Measurements from ENCODE around the gene MS4A13.
"Not testable (repeated sequence)": the region's sequence is repeated elsewhere in the genome, so short reads cannot be mapped to it uniquely, and the experiment has no call there.

Gene MS4A13

DNA sequence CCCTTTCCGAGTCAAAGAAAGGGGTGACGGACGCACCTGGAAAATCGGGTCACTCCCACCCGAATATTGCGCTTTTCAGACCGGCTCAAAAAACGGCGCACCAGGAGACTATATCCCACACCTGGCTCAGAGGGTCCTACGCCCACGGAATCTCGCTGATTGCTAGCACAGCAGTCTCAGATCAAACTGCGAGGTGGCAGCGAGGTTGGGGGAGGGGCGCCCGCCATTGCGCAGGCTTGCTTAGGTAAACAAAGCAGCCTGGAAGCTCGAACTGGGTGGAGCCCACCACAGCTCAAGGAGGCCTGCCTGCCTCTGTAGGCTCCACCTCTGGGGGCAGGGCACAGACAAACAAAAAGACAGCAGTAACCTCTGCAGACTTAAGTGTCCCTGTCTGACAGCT is 17.2 kb downstream of the MS4A13 start:
- not testable (repeated sequence) for H3K36me3 ChIP-seq (ENCODE audit: control insufficient read depth, insufficient read depth, low read length); H3K9ac ChIP-seq (ENCODE audit: low read length); H3K4me1 ChIP-seq (ENCODE audit: control insufficient read depth, insufficient read depth, low read length); H3K27me3 ChIP-seq (ENCODE audit: control insufficient read depth, insufficient read depth, low read length); H3K4me3 ChIP-seq (ENCODE audit: low read depth, low read length); H3K27ac ChIP-seq (ENCODE audit: low read depth, low read length)
- H3K9me3 ChIP-seq (ENCODE audit: control insufficient read depth, insufficient read depth, low read depth, low read length): peaks cover 14% of the 10 kb centered on the region

DNA sequence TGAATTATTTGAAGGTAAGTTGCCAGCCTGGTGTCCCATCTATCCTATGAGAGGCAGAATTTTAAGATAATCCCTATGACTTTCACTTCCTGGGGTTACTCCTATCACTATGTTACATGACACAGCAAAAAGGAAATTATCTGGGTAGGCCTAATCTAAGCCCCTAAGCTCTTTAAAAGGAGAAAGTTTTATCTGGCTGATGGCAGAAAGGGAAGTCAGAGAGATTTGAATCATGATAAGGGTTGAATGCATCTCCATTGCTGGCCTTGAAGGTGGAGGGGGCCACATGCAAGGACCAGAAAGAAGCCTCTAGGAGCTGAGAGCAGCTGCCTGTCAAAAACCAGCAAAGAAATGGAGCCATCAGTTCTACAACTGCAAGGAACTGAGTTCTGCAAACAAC is 23.4 kb downstream of the MS4A13 start:
- H3K27me3 ChIP-seq (ENCODE audit: control insufficient read depth, insufficient read depth, low read length); H3K4me3 ChIP-seq (ENCODE audit: low read depth, low read length); H3K9ac ChIP-seq (ENCODE audit: low read length); H3K36me3 ChIP-seq (ENCODE audit: control insufficient read depth, insufficient read depth, low read length); H3K4me1 ChIP-seq (ENCODE audit: control insufficient read depth, insufficient read depth, low read length); H3K27ac ChIP-seq (ENCODE audit: low read depth, low read length); H3K9me3 ChIP-seq (ENCODE audit: control insufficient read depth, insufficient read depth, low read depth, low read length): not testable (repeated sequence)

DNA sequence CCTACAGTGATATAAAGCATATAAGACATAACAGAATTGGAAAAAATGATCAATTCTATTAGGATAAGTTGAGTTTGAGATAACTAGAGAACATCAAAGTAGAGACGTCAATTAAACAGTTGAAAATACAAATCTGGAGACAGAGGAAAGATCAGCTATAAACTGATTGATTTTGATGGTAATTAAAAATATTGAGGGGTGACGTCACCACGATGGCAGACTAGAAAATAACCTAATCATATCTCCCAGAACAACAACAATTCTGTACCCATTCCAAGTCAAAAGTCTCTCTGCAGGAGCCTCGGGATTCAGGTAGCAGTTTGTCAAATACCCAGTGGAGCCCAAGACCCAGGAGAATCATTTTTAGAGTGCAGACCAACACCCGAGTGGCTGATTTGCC is 28.9 kb downstream of the MS4A13 start:
- Histone ChIP-seq H3K27me3 (ENCODE audit: control insufficient read depth, insufficient read depth, low read length) (no peaks in the 10 kb centered on the region), H3K27ac (ENCODE audit: low read depth, low read length) (no peak overlapping the region), H3K4me1 (ENCODE audit: control insufficient read depth, insufficient read depth, low read length) (no peaks in the 10 kb centered on the region), H3K36me3 (ENCODE audit: control insufficient read depth, insufficient read depth, low read length) (no peaks in the 10 kb centered on the region), H3K9me3 (ENCODE audit: control insufficient read depth, insufficient read depth, low read depth, low read length) (no peaks in the 10 kb centered on the region), H3K9ac (ENCODE audit: low read length) (no peak overlapping the region), H3K4me3 (ENCODE audit: low read depth, low read length) (no peak overlapping the region)

DNA sequence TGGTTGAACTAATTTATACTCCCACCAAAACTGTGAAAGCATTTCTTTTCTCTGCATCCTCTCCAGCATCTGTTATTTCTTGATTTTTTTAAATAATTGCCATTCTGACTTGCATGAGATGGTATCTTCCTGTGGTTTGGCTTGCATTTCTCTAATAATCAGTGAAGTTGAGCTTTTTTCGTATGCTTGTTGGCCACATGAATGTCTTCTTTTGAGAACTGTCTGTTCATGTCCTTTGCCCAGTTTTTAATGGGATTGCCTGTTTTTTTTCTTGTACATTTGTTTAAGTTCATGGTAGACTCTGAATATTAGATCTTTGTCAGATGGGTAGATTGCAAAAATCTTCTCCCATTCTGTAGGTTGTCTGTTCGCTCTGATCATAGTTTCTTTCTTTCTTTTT is 46.1 kb downstream of the MS4A13 start:
- Histone ChIP-seq H3K9me3 (ENCODE audit: control insufficient read depth, insufficient read depth, low read depth, low read length) (peaks cover 25% of the 10 kb centered on the region), H3K27ac (ENCODE audit: low read depth, low read length) (no peak overlapping the region), H3K27me3 (ENCODE audit: control insufficient read depth, insufficient read depth, low read length) (no peaks in the 10 kb centered on the region), H3K4me3 (ENCODE audit: low read depth, low read length) (no peak overlapping the region), H3K9ac (ENCODE audit: low read length) (no peak overlapping the region), H3K4me1 (ENCODE audit: control insufficient read depth, insufficient read depth, low read length) (no peaks in the 10 kb centered on the region), H3K36me3 (ENCODE audit: control insufficient read depth, insufficient read depth, low read length) (no peaks in the 10 kb centered on the region)

DNA sequence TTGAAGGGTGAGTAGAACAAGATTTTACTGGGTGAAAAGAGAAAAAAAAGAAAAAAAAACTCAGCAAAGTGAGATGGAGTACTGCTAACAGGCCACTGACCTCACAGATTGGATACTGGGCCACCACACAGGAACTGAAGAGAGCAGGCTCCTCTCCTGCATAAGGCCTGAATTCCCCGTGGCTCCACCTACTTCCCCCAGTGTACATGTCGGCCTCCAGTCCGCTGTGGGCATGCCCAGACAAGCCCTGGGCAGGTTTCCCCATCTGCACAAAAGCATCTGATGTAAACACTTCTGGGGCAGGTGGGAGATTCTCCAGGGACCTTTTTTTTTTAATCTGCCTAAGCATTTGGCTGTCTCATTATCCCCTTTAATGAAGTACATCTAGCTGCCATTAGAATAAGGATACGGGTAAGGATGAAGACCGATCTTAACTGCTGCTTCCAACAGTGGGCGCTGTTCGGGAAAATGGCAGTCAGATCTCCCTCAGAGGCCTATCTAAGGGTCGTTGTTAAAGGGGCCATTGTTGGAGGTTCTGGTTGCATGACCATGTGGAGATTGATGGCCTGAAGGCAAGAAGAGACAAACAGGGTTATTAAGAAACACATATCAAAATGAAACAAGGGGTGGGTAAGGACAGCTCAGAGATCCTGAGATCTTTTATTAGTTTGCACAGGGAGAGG is 48.5 kb downstream of the MS4A13 start:
- Histone ChIP-seq H3K9me3 (ENCODE audit: control insufficient read depth, insufficient read depth, low read depth, low read length) (peaks cover 25% of the 10 kb centered on the region), H3K27me3 (ENCODE audit: control insufficient read depth, insufficient read depth, low read length) (no peaks in the 10 kb centered on the region), H3K27ac (ENCODE audit: low read depth, low read length) (no peak overlapping the region), H3K9ac (ENCODE audit: low read length) (no peak overlapping the region), H3K4me3 (ENCODE audit: low read depth, low read length) (no peak overlapping the region), H3K4me1 (ENCODE audit: control insufficient read depth, insufficient read depth, low read length) (no peaks in the 10 kb centered on the region), H3K36me3 (ENCODE audit: control insufficient read depth, insufficient read depth, low read length) (no peaks in the 10 kb centered on the region)

DNA sequence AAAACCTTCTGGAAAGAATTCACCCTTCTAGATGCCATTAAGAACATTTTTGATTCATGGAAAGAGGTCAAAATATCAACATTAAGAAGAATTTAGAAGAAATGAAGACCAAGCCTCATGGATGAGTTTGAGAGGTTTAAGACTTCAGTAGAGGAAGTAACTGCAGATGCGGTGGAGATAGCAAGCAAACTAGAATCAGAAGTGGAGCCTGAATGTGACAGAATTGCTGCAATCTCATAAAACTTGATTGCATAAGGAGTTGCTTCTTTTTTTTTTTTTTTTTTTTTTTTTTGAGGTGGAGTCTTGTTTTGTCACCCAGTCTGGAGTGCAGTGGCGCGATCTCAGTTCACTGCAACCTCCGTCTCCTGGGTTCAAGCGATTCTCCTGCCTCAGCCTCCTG is 51.6 kb downstream of the MS4A13 start:
- Histone ChIP-seq H3K4me3 (ENCODE audit: low read depth, low read length) (no peak overlapping the region), H3K4me1 (ENCODE audit: control insufficient read depth, insufficient read depth, low read length) (no peaks in the 10 kb centered on the region), H3K27ac (ENCODE audit: low read depth, low read length) (no peak overlapping the region), H3K9me3 (ENCODE audit: control insufficient read depth, insufficient read depth, low read depth, low read length) (peaks cover 16% of the 10 kb centered on the region), H3K27me3 (ENCODE audit: control insufficient read depth, insufficient read depth, low read length) (no peaks in the 10 kb centered on the region), H3K36me3 (ENCODE audit: control insufficient read depth, insufficient read depth, low read length) (no peaks in the 10 kb centered on the region), H3K9ac (ENCODE audit: low read length) (no peak overlapping the region)

DNA sequence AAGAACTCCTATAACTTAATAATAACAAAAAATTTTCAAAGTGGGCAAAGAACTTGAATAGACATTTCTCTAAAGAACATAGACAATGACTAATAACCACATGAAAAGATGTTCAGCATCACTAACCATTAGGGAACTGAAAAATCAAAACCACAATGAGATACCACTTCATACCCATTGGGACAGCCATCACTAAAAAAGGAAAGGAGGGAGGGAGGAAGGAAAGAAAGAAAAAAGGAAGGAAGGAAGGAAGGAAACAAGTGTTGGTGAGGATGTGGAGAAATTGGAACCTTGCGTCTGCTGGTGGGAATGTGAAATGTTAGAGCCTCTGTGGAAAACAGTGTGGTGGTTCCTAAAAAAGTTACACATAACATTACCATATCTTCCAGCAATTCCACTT is 55.8 kb downstream of the MS4A13 start:
- no peaks in the 10 kb centered on the region for H3K9me3 ChIP-seq (ENCODE audit: control insufficient read depth, insufficient read depth, low read depth, low read length)
- no peaks in the 10 kb centered on the region for H3K36me3 ChIP-seq (ENCODE audit: control insufficient read depth, insufficient read depth, low read length)
- H3K27ac ChIP-seq (ENCODE audit: low read depth, low read length): no peak overlapping the region
- H3K4me1 ChIP-seq (ENCODE audit: control insufficient read depth, insufficient read depth, low read length): no peaks in the 10 kb centered on the region
- H3K27me3 ChIP-seq (ENCODE audit: control insufficient read depth, insufficient read depth, low read length): no peaks in the 10 kb centered on the region
- H3K9ac ChIP-seq (ENCODE audit: low read length): no peak overlapping the region
- H3K4me3 ChIP-seq (ENCODE audit: low read depth, low read length): no peak overlapping the region

DNA sequence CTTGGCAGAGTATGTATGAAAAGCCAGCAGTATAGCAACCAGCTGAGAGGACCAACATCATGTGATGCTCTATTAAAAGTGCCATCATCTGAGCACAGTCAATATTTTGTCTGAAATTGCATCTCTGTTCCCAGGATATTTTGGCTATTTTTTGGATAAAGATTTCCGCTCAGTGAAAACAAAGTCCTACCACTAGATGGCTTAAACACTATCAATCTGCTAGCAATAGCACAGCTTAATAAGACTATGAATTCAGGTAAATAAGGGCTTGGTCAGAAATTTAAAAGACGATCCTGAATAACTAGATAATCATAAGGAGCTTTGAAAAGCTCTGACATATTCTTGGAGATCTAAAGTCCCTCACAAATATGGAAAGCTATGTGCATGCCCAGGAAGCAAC is 74.4 kb downstream of the MS4A13 start:
- no peak overlapping the region for H3K9ac ChIP-seq (ENCODE audit: low read length)
- H3K36me3 ChIP-seq (ENCODE audit: control insufficient read depth, insufficient read depth, low read length): no peaks in the 10 kb centered on the region
- H3K9me3 ChIP-seq (ENCODE audit: control insufficient read depth, insufficient read depth, low read depth, low read length): no peaks in the 10 kb centered on the region
- H3K4me3 ChIP-seq (ENCODE audit: low read depth, low read length): no peak overlapping the region
- no peak overlapping the region for H3K27ac ChIP-seq (ENCODE audit: low read depth, low read length)
- no peaks in the 10 kb centered on the region for H3K27me3 ChIP-seq (ENCODE audit: control insufficient read depth, insufficient read depth, low read length)
- H3K4me1 ChIP-seq (ENCODE audit: control insufficient read depth, insufficient read depth, low read length): no peaks in the 10 kb centered on the region
